ENCODE results near the gene SPOCD1.

- no peak for TF ChIP-seq CTCF (IDR thresholded peaks at IDR 0.05; ENCODE audit: low read depth, low read length, missing input control)
- TF ChIP-seq ZBTB33 (IDR thresholded peaks at IDR 0.05): no peak
- no peak for TF ChIP-seq SP1 (IDR thresholded peaks at IDR 0.05)
- TF ChIP-seq YY1 (IDR thresholded peaks at IDR 0.05): no peak
- TF ChIP-seq MAX (IDR thresholded peaks at IDR 0.05): no peak
- TF ChIP-seq REST (IDR thresholded peaks at IDR 0.05): no peak
- no peak for TF ChIP-seq JUND (IDR thresholded peaks at IDR 0.05)
- TF ChIP-seq RAD21 (IDR thresholded peaks at IDR 0.05): no peak
- no peak for TF ChIP-seq FOXA1 (IDR thresholded peaks at IDR 0.05)
- no peak for TF ChIP-seq GABPA (IDR thresholded peaks at IDR 0.05 in 1 of 2, conservative IDR thresholded peaks at IDR 0.05 in 1 of 2)
- TF ChIP-seq ATF3 (IDR thresholded peaks at IDR 0.05): no peak
- no peak for TF ChIP-seq HNF4A (conservative IDR thresholded peaks at IDR 0.05)
- TF ChIP-seq EGR1 (IDR thresholded peaks at IDR 0.05; ENCODE audit: low read depth in 2 of 2): no peak
Measured at GRCh38 chr1:31859044-31859443, 43.2 kb upstream of the SPOCD1 start.

Measured in liver (tissue), 3 donors.